ENCODE data around the gene FAIM2.
"Not testable (repeated sequence)": the region's sequence is repeated elsewhere in the genome, so short reads cannot be mapped to it uniquely, and the experiment has no call there.

The FAIM2 gene

DNA sequence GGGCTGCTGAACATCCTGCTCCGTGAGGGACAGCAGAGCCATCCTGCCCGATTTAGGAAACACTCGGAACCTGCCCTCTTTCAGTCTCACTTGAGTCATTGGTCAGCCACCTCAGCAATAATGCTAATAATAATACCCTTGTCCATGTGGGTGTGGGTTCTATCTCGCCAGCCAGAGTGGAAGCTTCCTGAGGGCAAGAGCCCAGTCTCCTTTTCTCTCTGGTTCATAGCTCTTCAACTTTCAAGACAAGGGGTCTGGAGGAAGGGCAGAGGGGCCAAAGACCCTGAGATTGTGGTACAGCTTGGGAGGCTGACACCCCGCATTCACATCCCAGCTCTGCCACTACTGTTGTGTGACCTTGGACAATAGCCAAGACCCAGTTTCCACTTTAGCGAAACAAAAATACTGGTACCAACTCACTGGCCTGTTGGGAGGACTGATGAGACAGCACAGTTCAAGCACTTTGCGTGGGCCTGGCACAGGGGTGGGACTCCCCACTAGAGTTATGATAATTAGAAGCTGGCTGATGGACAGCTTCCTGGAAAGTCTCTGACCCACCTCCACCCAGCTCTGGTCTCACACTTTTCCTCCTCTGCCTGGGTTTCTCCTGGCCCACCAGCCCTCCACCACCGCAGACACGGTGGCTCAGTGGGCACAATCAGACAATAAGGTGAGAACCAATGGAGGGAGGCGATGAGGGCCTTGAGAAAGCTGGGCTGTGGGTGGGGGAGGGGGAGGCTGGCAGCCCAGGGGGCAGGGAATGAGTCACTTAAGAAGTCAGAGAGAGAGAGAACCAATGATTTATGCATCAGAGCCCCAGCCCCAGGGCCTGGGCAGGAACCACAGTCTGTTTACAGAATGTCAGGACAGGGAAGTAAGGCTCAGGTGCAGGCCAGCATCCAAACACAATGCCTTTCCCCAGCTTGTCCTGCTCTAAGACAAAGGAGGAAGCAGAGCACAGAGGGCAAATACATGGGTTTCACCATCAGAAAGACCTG, 9.6 kb downstream of the FAIM2 start:
- DNase-seq = no peak

GRCh38 chr12:49892732-49893317, 10.9 kb downstream of the FAIM2 start:
- no peak for DNase-seq

DNA sequence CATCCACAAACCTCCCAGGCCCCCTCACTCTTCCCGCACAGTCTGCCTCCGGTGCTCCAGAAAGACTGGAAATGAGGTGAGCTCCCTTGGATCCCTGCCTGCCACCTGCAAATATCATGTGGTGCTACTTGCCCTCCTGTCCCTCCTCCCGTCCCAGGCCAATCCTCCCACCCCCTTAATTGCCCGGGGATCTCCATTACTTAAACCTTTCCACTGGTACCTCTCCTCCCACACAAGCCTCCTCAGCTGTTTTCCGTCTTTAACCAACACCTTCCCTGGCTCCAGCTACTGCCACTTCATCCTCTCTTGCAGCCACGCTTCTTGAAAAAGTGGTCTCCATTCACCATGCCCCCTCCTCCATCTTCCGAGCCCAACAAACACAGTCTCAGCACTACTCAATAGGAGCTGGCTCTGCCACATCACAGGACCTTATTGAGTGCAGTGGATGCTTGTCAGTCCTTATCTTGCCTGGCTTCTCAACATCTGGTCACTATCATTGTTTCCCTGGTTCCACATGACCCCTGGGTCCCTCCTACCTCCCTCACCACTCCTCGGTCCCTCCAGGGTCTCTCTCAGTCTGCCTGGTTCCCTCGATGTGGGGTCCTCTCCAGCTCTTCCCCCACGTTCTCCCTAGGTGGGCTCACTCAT, 11.5 kb downstream of the FAIM2 start:
- no peak for DNase-seq

DNA sequence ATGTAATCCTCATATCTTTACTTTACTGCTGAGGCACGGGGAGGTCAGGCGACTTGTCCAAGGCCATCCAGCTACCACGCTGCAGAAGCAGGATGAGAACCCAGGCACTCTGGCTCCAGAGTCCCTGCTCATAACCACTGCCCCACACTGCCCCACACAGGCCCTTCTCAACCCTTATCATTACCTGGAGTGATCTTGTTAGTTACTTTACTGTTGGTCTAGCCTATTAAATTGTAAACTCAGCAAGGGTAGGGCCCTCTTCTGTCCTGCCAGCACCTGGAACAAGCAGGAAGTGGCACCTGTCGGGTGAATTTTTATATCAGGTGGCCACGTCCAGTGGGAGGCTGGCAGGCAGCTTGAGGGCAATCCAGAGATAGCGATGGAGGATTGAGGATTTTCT, 12.2 kb downstream of the FAIM2 start:
- no peak for DNase-seq

DNA sequence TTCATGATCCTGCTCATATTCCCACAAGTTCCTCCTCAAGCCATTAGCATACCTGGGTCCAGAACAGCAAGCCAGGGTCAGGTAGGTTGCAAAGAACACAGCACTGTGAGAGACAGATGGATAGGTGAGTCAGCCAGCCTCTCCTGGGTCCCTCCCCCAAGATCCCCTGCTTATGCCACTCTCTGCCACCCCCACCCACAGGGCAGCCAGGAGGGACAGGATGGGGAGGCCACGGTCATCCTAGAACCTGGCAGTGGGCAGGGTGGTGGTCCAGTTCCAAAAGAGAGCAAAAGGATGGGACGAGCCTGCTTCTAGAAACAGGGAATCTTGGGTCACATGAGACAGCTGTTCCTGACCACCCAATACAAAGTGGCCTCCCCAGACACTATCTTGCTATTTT, 12.7 kb downstream of the FAIM2 start:
- no peak for DNase-seq

DNA sequence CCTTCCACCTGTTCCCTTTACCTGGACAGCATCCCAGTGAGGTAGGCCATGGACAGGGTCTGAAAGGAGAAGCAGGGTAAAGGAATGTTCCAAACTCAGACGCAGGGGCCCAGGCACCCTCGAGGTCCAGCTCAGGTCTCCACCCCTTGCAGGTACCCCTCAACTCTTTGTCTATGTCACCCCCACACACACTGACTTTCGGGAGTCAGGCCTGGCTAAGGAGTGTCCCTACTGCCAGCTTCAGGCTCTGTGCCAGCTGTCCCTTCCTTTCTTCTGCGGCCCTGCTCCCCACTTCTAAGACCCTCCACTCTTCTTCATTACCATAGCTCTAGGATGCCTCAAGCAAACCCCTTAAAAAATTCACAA, 13.6 kb downstream of the FAIM2 start:
- no peak for DNase-seq

- no peak for DNase-seq
Observed at GRCh38 chr12:49889361-49890095, 14.2 kb downstream of the FAIM2 start.

GRCh38 chr12:49888461-49889151, 15.1 kb downstream of the FAIM2 start:
- DNase-seq = no peak

- DNase-seq = no peak
Observed at GRCh38 chr12:49887536-49888401, 15.9 kb downstream of the FAIM2 start.

GRCh38 chr12:49887091-49887490, 16.6 kb downstream of the FAIM2 start:
- no peak for DNase-seq

- no peak for DNase-seq
Observed at GRCh38 chr12:49885663-49886461, 17.8 kb downstream of the FAIM2 start.

GRCh38 chr12:49885118-49885517, 18.6 kb downstream of the FAIM2 start:
- DNase-seq = no peak

- DNase-seq = no peak
Observed at GRCh38 chr12:49882851-49883464, 20.7 kb downstream of the FAIM2 start.

- no peak for DNase-seq
Observed at GRCh38 chr12:49882248-49882850, 21.4 kb downstream of the FAIM2 start.

DNA sequence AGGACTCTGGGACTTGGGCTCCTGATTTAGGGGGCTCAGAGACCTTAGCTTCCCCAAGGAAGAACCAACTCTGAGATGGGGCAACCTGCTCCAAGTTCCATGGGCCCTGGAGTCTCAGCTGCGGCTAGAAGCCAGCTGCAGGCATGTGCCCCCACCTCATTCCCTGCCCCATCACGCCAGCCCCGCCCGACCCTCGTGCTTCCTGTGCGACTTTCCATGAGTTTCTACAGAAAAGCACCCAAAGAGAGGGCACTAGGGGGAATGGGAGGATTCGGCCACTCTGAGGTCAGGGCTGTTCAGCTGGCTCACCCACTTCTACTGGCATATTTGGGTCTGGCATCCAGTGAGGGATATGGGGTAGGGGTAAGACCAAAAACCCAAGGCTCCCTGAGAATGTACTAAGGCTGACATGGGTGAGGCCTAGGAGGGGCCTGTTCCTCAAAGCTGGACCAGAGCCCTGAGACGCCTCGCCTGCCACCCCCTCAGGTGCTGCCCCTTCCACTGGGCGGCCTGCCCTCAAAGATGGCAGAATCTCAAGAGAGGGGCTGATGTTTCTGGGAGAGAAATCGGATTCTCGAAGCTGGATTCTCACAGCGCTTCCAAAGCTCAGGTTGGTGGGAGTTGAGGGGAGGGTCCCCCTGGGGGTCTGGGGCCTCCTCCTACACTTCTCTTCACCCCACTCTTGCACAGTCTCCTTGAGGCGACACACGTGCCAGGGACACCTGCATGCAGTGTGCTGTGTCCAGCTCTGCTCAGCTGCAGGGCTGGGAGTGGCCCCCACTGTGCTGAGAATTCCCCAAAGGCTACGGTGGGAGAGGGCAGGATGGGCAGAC, 22.1 kb downstream of the FAIM2 start:
- DNase-seq = no peak

DNA sequence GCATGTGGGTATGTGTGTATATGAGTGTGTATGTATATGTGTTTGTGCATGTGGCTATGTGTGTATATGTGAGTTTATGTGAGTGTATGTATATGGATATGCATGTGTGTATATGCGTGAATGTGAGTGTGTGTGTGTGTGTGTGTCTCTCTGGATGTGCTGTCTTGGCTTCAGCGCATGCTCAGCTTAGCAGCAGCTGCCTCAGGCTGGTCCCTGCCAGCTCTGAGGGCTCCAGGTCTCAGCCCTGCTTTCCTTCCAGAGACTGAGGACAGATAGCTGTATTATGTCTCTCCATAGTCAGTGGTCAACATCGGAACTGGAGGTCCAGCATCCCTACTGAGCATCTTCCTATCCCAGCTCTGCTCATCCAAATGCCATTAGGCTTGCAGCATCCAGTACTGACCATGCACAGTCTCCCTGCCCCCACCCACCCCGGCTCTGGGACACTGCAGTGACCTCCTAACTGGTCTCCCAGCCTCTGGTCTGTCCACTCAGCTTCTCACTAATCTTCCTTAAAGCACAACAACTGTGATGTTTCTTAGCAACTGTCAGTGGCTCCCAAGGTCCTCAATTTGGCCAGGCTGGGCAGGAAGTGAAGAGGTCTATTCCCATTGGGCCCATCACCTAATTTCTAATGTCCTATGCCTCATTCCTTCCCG, 22.8 kb downstream of the FAIM2 start:
- DNase-seq = no peak

DNA sequence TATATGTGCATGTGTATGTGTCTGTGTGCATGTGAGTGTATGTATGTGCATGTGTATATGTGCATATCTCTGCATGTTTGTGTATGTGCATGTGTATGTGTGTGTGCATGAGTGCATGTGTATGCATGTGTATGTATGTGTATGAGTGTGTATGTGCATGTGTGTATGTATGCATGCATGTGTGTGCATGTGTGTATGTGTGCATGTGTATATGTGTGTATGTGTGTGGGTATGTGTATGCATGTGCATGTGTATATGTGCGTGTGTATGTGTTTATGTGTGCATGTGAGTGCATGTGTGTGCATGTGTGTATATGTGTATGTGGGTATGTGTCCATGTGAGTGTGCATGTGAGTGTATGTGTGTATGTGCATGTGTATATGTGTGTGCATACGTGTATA, 24.6 kb downstream of the FAIM2 start:
- not testable (repeated sequence) for DNase-seq

DNA sequence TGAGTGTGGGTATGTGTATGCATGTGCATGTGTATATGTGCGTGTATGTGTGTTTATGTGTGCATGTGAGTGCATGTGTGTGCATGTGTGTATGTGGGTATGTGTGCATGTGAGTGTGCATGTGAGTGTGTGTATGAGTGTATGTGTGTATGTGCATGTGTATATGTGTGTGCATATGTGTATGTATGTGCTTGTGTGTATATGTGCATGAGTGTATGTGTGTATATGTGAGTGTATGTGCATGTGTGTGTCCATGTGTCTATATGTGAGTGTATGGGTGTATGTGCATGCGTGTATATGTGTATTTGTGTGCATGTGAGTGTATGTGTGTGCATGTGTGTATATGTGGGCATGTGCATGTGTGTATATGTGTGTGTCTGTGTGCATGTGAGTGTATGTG, 25.7 kb downstream of the FAIM2 start:
- no peak for DNase-seq
